GM11168 (cell line): ENCODE results near the gene CTAGE9.
"Not testable (repeated sequence)": the region's sequence is repeated elsewhere in the genome, so short reads cannot be mapped to it uniquely, and the experiment has no call there.

ENCODE experiments used
- in situ Hi-C: fragments of 300-500 bp; cut with MboI; formaldehyde crosslinking; loops from one replicate; pipeline ENCODE4 v1.12.0; 2022; ENCODE audit warnings: low sequenced_read_pairs; ENCODE audit not compliant: unreplicated experiment

The CTAGE9 gene

GRCh38 chr6:131710917-131711316 lies at the start of gene CTAGE9:
CTAGE9 (minus strand) TSS chr6:131711017; CDS start chr6:131711017, 0 bp downstream.
- in situ Hi-C loops = not testable (repeated sequence)

- in situ Hi-C loops = no loop called here
Measured at GRCh38 chr6:131758920-131759319, 48.1 kb upstream of the CTAGE9 start.

GRCh38 chr6:131756039-131756438 lies 45.2 kb upstream of the CTAGE9 start:
- in situ Hi-C loops = no loop called here

GRCh38 chr6:131755597-131755996 lies 44.8 kb upstream of the CTAGE9 start:
- in situ Hi-C loops = no loop called here

GRCh38 chr6:131754715-131755567 lies 44.1 kb upstream of the CTAGE9 start:
- in situ Hi-C loops = no loop called here

- in situ Hi-C loops = no loop called here
Measured at GRCh38 chr6:131754088-131754487, 43.3 kb upstream of the CTAGE9 start.

GRCh38 chr6:131751012-131751715 lies 40.3 kb upstream of the CTAGE9 start:
- in situ Hi-C loops = not testable (repeated sequence)

GRCh38 chr6:131749023-131749422 lies 38.2 kb upstream of the CTAGE9 start:
- in situ Hi-C loops = no loop called here

- in situ Hi-C loops = no loop called here
Measured at GRCh38 chr6:131747821-131748353, 37.1 kb upstream of the CTAGE9 start.

GRCh38 chr6:131745476-131745875 lies 34.7 kb upstream of the CTAGE9 start:
- in situ Hi-C loops = no loop called here

GRCh38 chr6:131744432-131745287 lies 33.8 kb upstream of the CTAGE9 start:
- in situ Hi-C loops = no loop called here

GRCh38 chr6:131741688-131742393 lies 31.0 kb upstream of the CTAGE9 start:
- in situ Hi-C loops = no loop called here

- in situ Hi-C loops = no loop called here
Measured at GRCh38 chr6:131740161-131740560, 29.3 kb upstream of the CTAGE9 start.

- in situ Hi-C loops = no loop called here
Measured at GRCh38 chr6:131739136-131739535, 28.3 kb upstream of the CTAGE9 start.

GRCh38 chr6:131736811-131737210 lies 26.0 kb upstream of the CTAGE9 start:
- in situ Hi-C loops = no loop called here

GRCh38 chr6:131736003-131736596 lies 25.3 kb upstream of the CTAGE9 start:
- in situ Hi-C loops = no loop called here

- in situ Hi-C loops = no loop called here
Measured at GRCh38 chr6:131733376-131734016, 22.7 kb upstream of the CTAGE9 start.

GRCh38 chr6:131731224-131731623 lies 20.4 kb upstream of the CTAGE9 start:
- in situ Hi-C loops = no loop called here

GRCh38 chr6:131730264-131730663 lies 19.4 kb upstream of the CTAGE9 start:
- in situ Hi-C loops = no loop called here
